ENCODE results near the gene DUOXA2. TPM values are rescaled to one million over a fixed set of nuclear protein-coding genes. Genes with fewer than 3 reads are reported as not detected.

DUOXA2 gene
- total RNA-seq, 1 donor from 2014 or later: not detected

GRCh38 chr15:45114751-45115085 lies 592 bp downstream of the DUOXA2 start:
- Mint-ChIP-seq H3K9me3 (ENCODE audit: low read depth) (no peaks in the 10 kb centered on the region), H3K4me3 (ENCODE audit: unreplicated experiment) (no peak overlapping the region), H3K36me3 (ENCODE audit: low read depth) (peaks cover 2% of the 10 kb centered on the region), H3K27ac (ENCODE audit: unreplicated experiment) (no peak overlapping the region), H3K27me3 (ENCODE audit: low read depth) (peaks cover 51% of the 10 kb centered on the region), H3K4me1 (ENCODE audit: low read depth) (peaks cover 24% of the 10 kb centered on the region)
- no peak for TF ChIP-seq CTCF (IDR thresholded peaks at IDR 0.05)
- no peak for DNase-seq (ENCODE audit: low spot score)

- H3K9me3 Mint-ChIP-seq (ENCODE audit: low read depth): no peaks in the 10 kb centered on the region
- H3K27ac Mint-ChIP-seq (ENCODE audit: unreplicated experiment): no peak overlapping the region
- H3K4me1 Mint-ChIP-seq (ENCODE audit: low read depth): peaks cover 24% of the 10 kb centered on the region
- no peak overlapping the region for H3K4me3 Mint-ChIP-seq (ENCODE audit: unreplicated experiment)
- DNase-seq (ENCODE audit: low spot score): no peak
- H3K36me3 Mint-ChIP-seq (ENCODE audit: low read depth): peaks cover 2% of the 10 kb centered on the region
- H3K27me3 Mint-ChIP-seq (ENCODE audit: low read depth): peaks cover 47% of the 10 kb centered on the region
- TF ChIP-seq CTCF (IDR thresholded peaks at IDR 0.05): no peak
Measured at GRCh38 chr15:45115312-45115820, 1.2 kb downstream of the DUOXA2 start.

- Mint-ChIP-seq H3K27ac (ENCODE audit: unreplicated experiment) (no peak overlapping the region), H3K9me3 (ENCODE audit: low read depth) (no peaks in the 10 kb centered on the region), H3K4me3 (ENCODE audit: unreplicated experiment) (no peak overlapping the region), H3K27me3 (ENCODE audit: low read depth) (peaks cover 44% of the 10 kb centered on the region), H3K4me1 (ENCODE audit: low read depth) (peaks cover 24% of the 10 kb centered on the region), H3K36me3 (ENCODE audit: low read depth) (peaks cover 2% of the 10 kb centered on the region)
- DNase-seq (ENCODE audit: low spot score): no peak
- no peak for TF ChIP-seq CTCF (IDR thresholded peaks at IDR 0.05)
Measured at GRCh38 chr15:45116006-45116481, 1.9 kb downstream of the DUOXA2 start.

GRCh38 chr15:45116482-45117307 lies 2.6 kb downstream of the DUOXA2 start:
- H3K4me1 Mint-ChIP-seq (ENCODE audit: low read depth): peaks cover 25% of the 10 kb centered on the region

More at GRCh38 chr15:45116482-45117307, 2.6 kb downstream of the DUOXA2 start:
- DNase-seq (ENCODE audit: low spot score): peak; percentile 87
- peaks cover 2% of the 10 kb centered on the region for H3K36me3 Mint-ChIP-seq (ENCODE audit: low read depth)
- no peak overlapping the region for H3K27ac Mint-ChIP-seq (ENCODE audit: unreplicated experiment)
- no peaks in the 10 kb centered on the region for H3K9me3 Mint-ChIP-seq (ENCODE audit: low read depth)
- no peak for TF ChIP-seq CTCF (IDR thresholded peaks at IDR 0.05)
- H3K27me3 Mint-ChIP-seq (ENCODE audit: low read depth): peaks cover 43% of the 10 kb centered on the region
- H3K4me3 Mint-ChIP-seq (ENCODE audit: unreplicated experiment): no peak overlapping the region
